Endothelial cell of umbilical vein (primary cell): ENCODE measurements around the gene SESTD1. TPM values are rescaled to one million over a fixed set of nuclear protein-coding genes. Genes with fewer than 3 reads are reported as not detected.

Experiments used
- BruUV-seq: library from RNA; stranded (reverse); fragments of 400-500 nt; replicated peaks from 2 replicates; lab custom pipeline; 2021; lab: Mats Ljungman, UMichigan
- CTCF ChIA-PET: fragments of 300-600, 350-600 bp; sonication (Branson Sonifier 250); formaldehyde crosslinking; loops from one replicate; lab custom pipeline; 2021; ENCODE audit warnings: antibody characterized with exemption, inconsistent platforms; lab: Charles Lee
- POLR2A ChIA-PET: fragments of 300-600, 350-600 bp; sonication (Branson Sonifier 250); formaldehyde crosslinking; loops from one replicate; lab custom pipeline; 2021; ENCODE audit warnings: antibody characterized with exemption, inconsistent platforms; lab: Charles Lee
- DNase-seq: peaks from one replicate; pipeline ENCODE4 v3.0.0-alpha.2; 2011; ENCODE audit warnings: low read depth, low spot score
- FAIRE-seq: peaks from 2 replicates; lab custom pipeline; 2011; peaks lifted over from hg19 to GRCh38; lab: Jason Lieb, UNC
- H2AFZ ChIP-seq: 2 replicates; pipeline ENCODE4 v1.6.0; 2012; ENCODE audit warnings: low read depth, low read length, control low read depth, inconsistent platforms
- H3K27ac ChIP-seq: 2 replicates; pipeline ENCODE4 v1.5.1; 2011; ENCODE audit warnings: low read depth, mild to moderate bottlenecking, control low read depth, low read length, moderate library complexity; ENCODE audit not compliant: insufficient read depth
- H3K27me3 ChIP-seq, 2 experiments: 2 replicates each; pipeline versions ENCODE4 v1.6.0 to v1.6.1; 2011; ENCODE audit warnings: low read length in 2 of 2, mixed read lengths in 1 of 2; ENCODE audit not compliant: control insufficient read depth in 2 of 2, insufficient read depth in 2 of 2
- H3K36me3 ChIP-seq, 2 experiments: 2 replicates in 1 of 2; 3 replicates in 1 of 2; pipeline ENCODE4 v1.5.1; 2011; ENCODE audit warnings: low read length in 2 of 2, mild to moderate bottlenecking in 1 of 2, moderate library complexity in 1 of 2; ENCODE audit not compliant: control insufficient read depth in 2 of 2, insufficient read depth in 2 of 2; ENCODE audit errors: extremely low read depth in 1 of 2
- H3K4me1 ChIP-seq: 3 replicates; pipeline ENCODE4 v1.5.1; 2011; ENCODE audit warnings: mild to moderate bottlenecking, low read length; ENCODE audit not compliant: control insufficient read depth, insufficient read depth; ENCODE audit errors: extremely low read depth
- H3K4me2 ChIP-seq: 2 replicates; pipeline ENCODE4 v1.6.1; 2011; ENCODE audit warnings: low read length, control low read depth, mixed read lengths; ENCODE audit not compliant: insufficient read depth
- H3K4me3 ChIP-seq, 3 experiments: fragments of 200-600 bp in 1 of 3; sonication (generic), shearing (Covaris generic) in 1 of 3; replicated peaks in 1 of 3; 2 replicates each; pipeline ENCODE4 v1.5.1; 2011 to 2016; ENCODE audit warnings: control low read depth in 3 of 3, low read length in 3 of 3, mild to moderate bottlenecking in 2 of 3, inconsistent platforms in 1 of 3, low read depth in 1 of 3, moderate library complexity in 1 of 3; ENCODE audit not compliant: insufficient read depth in 1 of 3
- H3K79me2 ChIP-seq: 2 replicates; pipeline ENCODE4 v1.6.0; 2012; ENCODE audit warnings: low read length, inconsistent platforms; ENCODE audit not compliant: control insufficient read depth, insufficient read depth
- H3K9ac ChIP-seq: replicated peaks from 2 replicates; pipeline ENCODE3; 2011; ENCODE audit warnings: low read length, control low read depth; ENCODE audit not compliant: insufficient read depth; ENCODE audit errors: extremely low read depth
- H3K9me1 ChIP-seq: replicated peaks from 3 replicates; pipeline ENCODE4 v1.6.0; 2011; ENCODE audit warnings: mild to moderate bottlenecking, low read length; ENCODE audit not compliant: control insufficient read depth, insufficient read depth; ENCODE audit errors: extremely low read depth
- H3K9me3 ChIP-seq: replicated peaks from 2 replicates; pipeline ENCODE4 v1.5.1; 2012; ENCODE audit warnings: low read length, inconsistent platforms; ENCODE audit not compliant: control insufficient read depth, insufficient read depth
- H4K20me1 ChIP-seq: replicated peaks from 2 replicates; pipeline ENCODE3; 2011; ENCODE audit warnings: mild to moderate bottlenecking, low read length; ENCODE audit not compliant: control insufficient read depth, insufficient read depth; ENCODE audit errors: extremely low read depth
- EZH2 ChIP-seq: IDR thresholded peaks from 2 replicates; pipeline ENCODE4 v1.6.1; 2012; ENCODE audit warnings: borderline replicate concordance, low read depth, mild to moderate bottlenecking, moderate library complexity, low read length, inconsistent platforms; ENCODE audit not compliant: severe bottlenecking
- FOS ChIP-seq: IDR thresholded peaks from 2 replicates; pipeline ENCODE4 v1.6.1; 2011; ENCODE audit warnings: mild to moderate bottlenecking, low read length, moderate library complexity, borderline replicate concordance; ENCODE audit not compliant: insufficient read depth
- GATA2 ChIP-seq: IDR thresholded peaks from 2 replicates; pipeline ENCODE4 v1.7.0; 2011; ENCODE audit warnings: low read depth, mild to moderate bottlenecking, moderate library complexity, mixed read lengths, low read length; ENCODE audit not compliant: insufficient read length, insufficient read depth
- JUN ChIP-seq: IDR thresholded peaks from 2 replicates; pipeline ENCODE4 v1.6.1; 2011; ENCODE audit warnings: borderline replicate concordance, low read depth; ENCODE audit not compliant: insufficient read length, insufficient read depth
- MAX ChIP-seq: IDR thresholded peaks from 2 replicates; pipeline ENCODE4 v1.6.1; 2011; ENCODE audit not compliant: insufficient read depth, insufficient read length
- MYC ChIP-seq: IDR thresholded peaks from one replicate; pipeline ENCODE4 v1.6.1; 2011; ENCODE audit warnings: mild to moderate bottlenecking, low read depth, low read length
- POLR2A ChIP-seq: IDR thresholded peaks from 2 replicates; pipeline ENCODE4 v1.6.1; 2012; ENCODE audit warnings: low read depth, mild to moderate bottlenecking, control low read depth, low read length
- POLR2AphosphoS5 ChIP-seq: IDR thresholded peaks from 2 replicates; pipeline ENCODE4 v1.6.1; 2012; ENCODE audit warnings: low read depth, mild to moderate bottlenecking, control low read depth, low read length, moderate library complexity; ENCODE audit not compliant: insufficient read depth
- dilution Hi-C: fragments of 300-500 bp; cut with MboI; formaldehyde crosslinking; loops from one replicate; pipeline ENCODE4 v1.15.0; 2019; ENCODE audit warnings: low sequenced_read_pairs; ENCODE audit not compliant: extremely low pct_ligation_motif_present
- intact Hi-C: fragments of 100-400 bp; cut with micrococcal nuclease; formaldehyde crosslinking; loops from one replicate; pipeline ENCODE4 v1.10.0; 2022
- polyA plus RNA-seq, 4 experiments: library from polyadenylated mRNA; depleted of rRNA in 3 of 4; stranded (reverse) in 3 of 4; unstranded in 1 of 4; fragments of >200 nt; gene quantifications; 2 replicates each; pipeline versions ENCODE4 v1.2.1 to v1.2.3, GENCODE V29; 2011 to 2012; ENCODE audit warnings: missing spikeins in 1 of 4
- total RNA-seq: library from RNA; stranded (reverse); gene quantifications from 2 replicates; pipeline ENCODE4 v1.2.3, GENCODE V29; 2021
- TF ChIP-seq, protein P1 (sequence below), 2 donors: IDR thresholded peaks; 1 replicate in 1 of 2; 2 replicates in 1 of 2; pipeline ENCODE4 v1.5.1; 2011; ENCODE audit warnings: low read length in 2 of 2, mild to moderate bottlenecking in 2 of 2, moderate library complexity in 2 of 2, control low read depth in 1 of 2, inconsistent platforms in 1 of 2, low read depth in 1 of 2; ENCODE audit not compliant: insufficient read depth in 1 of 2; ENCODE audit errors: extremely low read depth in 1 of 2

SESTD1 gene
- total and polyA plus RNA-seq, 2 donors (not counting 3 experiments of a cell fraction or from before 2014, with no cell fraction given): 9.8 to 72.4 TPM

GRCh38 chr2:179233083-179233490 is 31.5 kb downstream of the SESTD1 start:
- POLR2A ChIA-PET: no interaction called here
- no peak overlapping the region for H3K4me2 ChIP-seq
- no peaks in the 10 kb centered on the region for H3K9me3 ChIP-seq
- DNase-seq (no peak), FAIRE-seq (no peak)
- H4K20me1 ChIP-seq: peaks cover 2% of the 10 kb centered on the region
- no peak overlapping the region for H3K27ac ChIP-seq
- no peak overlapping the region for H3K4me3 ChIP-seq
- peaks cover 56% of the 10 kb centered on the region for H3K79me2 ChIP-seq
- no TSS peak for BruUV-seq
- TF ChIP-seq JUN (no peak), GATA2 (no peak), MAX (no peak), FOS (no peak), MYC (no peak), POLR2A (no peak), POLR2AphosphoS5 (no peak), EZH2 (no peak)
- TF ChIP-seq, protein P1, sequence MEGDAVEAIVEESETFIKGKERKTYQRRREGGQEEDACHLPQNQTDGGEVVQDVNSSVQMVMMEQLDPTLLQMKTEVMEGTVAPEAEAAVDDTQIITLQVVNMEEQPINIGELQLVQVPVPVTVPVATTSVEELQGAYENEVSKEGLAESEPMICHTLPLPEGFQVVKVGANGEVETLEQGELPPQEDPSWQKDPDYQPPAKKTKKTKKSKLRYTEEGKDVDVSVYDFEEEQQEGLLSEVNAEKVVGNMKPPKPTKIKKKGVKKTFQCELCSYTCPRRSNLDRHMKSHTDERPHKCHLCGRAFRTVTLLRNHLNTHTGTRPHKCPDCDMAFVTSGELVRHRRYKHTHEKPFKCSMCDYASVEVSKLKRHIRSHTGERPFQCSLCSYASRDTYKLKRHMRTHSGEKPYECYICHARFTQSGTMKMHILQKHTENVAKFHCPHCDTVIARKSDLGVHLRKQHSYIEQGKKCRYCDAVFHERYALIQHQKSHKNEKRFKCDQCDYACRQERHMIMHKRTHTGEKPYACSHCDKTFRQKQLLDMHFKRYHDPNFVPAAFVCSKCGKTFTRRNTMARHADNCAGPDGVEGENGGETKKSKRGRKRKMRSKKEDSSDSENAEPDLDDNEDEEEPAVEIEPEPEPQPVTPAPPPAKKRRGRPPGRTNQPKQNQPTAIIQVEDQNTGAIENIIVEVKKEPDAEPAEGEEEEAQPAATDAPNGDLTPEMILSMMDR (IDR thresholded peaks at IDR 0.05; ENCODE audit: extremely low read depth in 1 of 2, insufficient read depth in 1 of 2, low read depth in 1 of 2, low read length in 2 of 2): no peak
- no peak overlapping the region for H3K9ac ChIP-seq
- H3K4me1 ChIP-seq: peaks cover 8% of the 10 kb centered on the region
- no peaks in the 10 kb centered on the region for H3K27me3 ChIP-seq
- no peaks in the 10 kb centered on the region for H3K36me3 ChIP-seq
- no peaks in the 10 kb centered on the region for H3K9me1 ChIP-seq
- intact Hi-C loops: loop anchor here (10.0 kb wide), 1 partner anchor 232 kb away; no protein-coding TSS in a partner anchor
- CTCF ChIA-PET: interaction anchor here (0.9 kb wide), 1 partner anchor 14 kb away, joined by 3 read pairs; no protein-coding TSS in a partner anchor
- dilution Hi-C loops: no loop called here
- no peak overlapping the region for H2AFZ ChIP-seq
